SK-N-MC (cell line): ENCODE measurements around the gene OSCP1.

Experiments
- EZH2 ChIP-seq: fragments of 200-600 bp; sonication (generic); IDR thresholded peaks from one replicate; pipeline ENCODE4 v1.6.1; 2017; ENCODE audit warnings: antibody characterized with exemption
- POLR2AphosphoS5 ChIP-seq: IDR thresholded peaks from 2 replicates; pipeline ENCODE4 v1.6.1; 2012; ENCODE audit warnings: mild to moderate bottlenecking, low read depth, low read length, borderline replicate concordance

GRCh38 chr1:36476945-36477344, 26.7 kb upstream of the OSCP1 start:
- TF ChIP-seq POLR2AphosphoS5, result no peak
- TF ChIP-seq EZH2, result no peak
